HG03565 (cell line): ENCODE data around the gene TICRR.

ENCODE experiments used
- ATAC-seq: cut with Tn5 transposase; IDR thresholded peaks from one replicate; pipeline ENCODE4 v1.9.1; 2021; ENCODE audit warnings: mild to moderate bottlenecking, moderate library complexity; ENCODE audit not compliant: unreplicated experiment

TICRR gene

GRCh38 chr15:89653578-89653977 is 78.3 kb downstream of the TICRR start:
- ATAC-seq = no peak

GRCh38 chr15:89654301-89654761 is 79.1 kb downstream of the TICRR start:
- ATAC-seq = no peak

- no peak for ATAC-seq
Measured at GRCh38 chr15:89654847-89655805, 79.9 kb downstream of the TICRR start, which contains the start of gene KIF7. KIF7 (minus strand) TSS chr15:89655467; CDS start chr15:89652930, 2,537 bp downstream.

GRCh38 chr15:89656116-89656815 is 81.0 kb downstream of the TICRR start:
- ATAC-seq = no peak

GRCh38 chr15:89657686-89658200 is 82.5 kb downstream of the TICRR start:
- no peak for ATAC-seq

GRCh38 chr15:89659295-89659694 is 84.0 kb downstream of the TICRR start:
- no peak for ATAC-seq

- ATAC-seq = no peak
Measured at GRCh38 chr15:89660556-89660955, 85.3 kb downstream of the TICRR start.

GRCh38 chr15:89662893-89663626 is 87.8 kb downstream of the TICRR start:
- no peak for ATAC-seq

- no peak for ATAC-seq
Measured at GRCh38 chr15:89664441-89665350, 89.4 kb downstream of the TICRR start.

- no peak for ATAC-seq
Measured at GRCh38 chr15:89665449-89666181, 90.3 kb downstream of the TICRR start.

GRCh38 chr15:89666184-89666857 is 91.1 kb downstream of the TICRR start:
- no peak for ATAC-seq

- ATAC-seq = no peak
Measured at GRCh38 chr15:89666858-89667705, 91.8 kb downstream of the TICRR start.

- no peak for ATAC-seq
Measured at GRCh38 chr15:89667706-89667960, 92.4 kb downstream of the TICRR start.

GRCh38 chr15:89668171-89668570 is 92.9 kb downstream of the TICRR start:
- ATAC-seq = no peak

- ATAC-seq = no peak
Measured at GRCh38 chr15:89669309-89669865, 94.1 kb downstream of the TICRR start.

GRCh38 chr15:89669941-89670340 is 94.7 kb downstream of the TICRR start:
- no peak for ATAC-seq

GRCh38 chr15:89670971-89671560 is 95.8 kb downstream of the TICRR start:
- no peak for ATAC-seq
